HEK293 (cell line): Measurements from ENCODE around the gene ZBED5.

Experiments used
- SP7 ChIP-seq: fragments of 450-650 bp; formaldehyde crosslinking; IDR thresholded peaks from 2 replicates; pipeline ENCODE4 v1.5.1; 2016; ENCODE audit warnings: missing biosample characterization, missing genetic modification characterization
- ZNF16 ChIP-seq: fragments of 450-650 bp; formaldehyde crosslinking; IDR thresholded peaks from 2 replicates; pipeline ENCODE4 v1.5.1; 2016; ENCODE audit warnings: low read depth, missing biosample characterization, missing genetic modification characterization

DNA sequence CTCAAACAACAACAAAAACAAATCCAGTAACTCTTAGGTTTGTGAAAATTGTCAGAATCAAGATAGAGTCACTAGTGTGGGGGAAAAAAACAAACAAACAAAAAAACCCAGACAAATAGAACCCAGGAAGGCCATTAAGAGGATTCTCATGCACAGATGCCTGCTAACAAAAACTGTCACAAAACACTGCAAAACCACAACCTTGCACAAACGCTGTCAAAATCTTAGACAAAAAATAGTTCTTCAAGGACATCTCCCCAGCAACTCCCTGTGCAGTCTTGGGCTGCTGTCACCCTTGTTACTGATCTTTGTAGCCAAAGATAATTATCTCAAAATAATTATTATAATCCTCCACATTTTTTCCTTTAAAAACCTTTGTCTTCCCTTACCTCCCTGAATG, 4.6 kb upstream of the ZBED5 start:
- no peak for TF ChIP-seq SP7 (tag by site-specific recombination)
- TF ChIP-seq ZNF16 (tag by site-specific recombination) = no peak
